ENCODE measurements around the gene CBY2.

DNA sequence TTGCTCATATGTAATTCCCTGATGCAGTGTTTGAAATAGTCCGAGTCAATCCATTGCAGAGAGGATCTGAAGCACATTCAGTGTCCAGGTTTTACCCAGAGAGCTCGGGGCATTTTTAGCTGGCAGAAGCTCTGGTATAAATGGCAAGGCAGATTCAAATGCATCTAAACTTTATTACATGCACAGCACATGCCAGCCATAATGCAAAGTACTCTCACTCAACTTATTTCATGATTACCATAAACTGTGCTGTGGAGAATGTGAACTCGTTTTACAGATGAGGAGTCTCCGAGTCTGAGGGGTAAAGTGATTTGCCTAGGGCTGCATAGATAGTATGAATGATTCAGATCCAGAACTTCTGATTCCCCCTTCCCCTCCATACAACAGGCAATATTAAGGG is 13.5 kb upstream of the CBY2 start:
- TF ChIP-seq POLR2AphosphoS5 (IDR thresholded peaks at IDR 0.05; ENCODE audit: borderline replicate concordance, low read depth, low read length) (no peak), EZH2 (IDR thresholded peaks at IDR 0.05) (no peak), FOXP2 (optimal IDR thresholded peaks at IDR 0.05; ENCODE audit: control extremely low read depth, extremely low read length, insufficient read depth) (no peak)

Measured in SK-N-MC (cell line).